Measurements from ENCODE around the gene PPDPF. TPM values are rescaled to one million over a fixed set of nuclear protein-coding genes. Genes with fewer than 3 reads are reported as not detected.

PPDPF gene, protein sequence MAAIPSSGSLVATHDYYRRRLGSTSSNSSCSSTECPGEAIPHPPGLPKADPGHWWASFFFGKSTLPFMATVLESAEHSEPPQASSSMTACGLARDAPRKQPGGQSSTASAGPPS
- total RNA-seq (100 to 1,000 TPM in 1 of 2 donors, 10 to 100 TPM in 1; 36.9 to 545 TPM), polyA plus RNA-seq (100 to 1,000 TPM; 409 to 540 TPM)
- long read RNA-seq, donor 1, transcript PPDPF-202 (4 exons, 868 nt): major isoform, 274 of 343 reads
- long read RNA-seq, donor 1, transcript PPDPF-203 (2 exons, 373 nt): minor isoform, 5 of 343 reads
- long read RNA-seq, donor 1, partial matches to known transcripts: 56 of 343 reads
- long read RNA-seq, donor 1, other reads (novel, unspliced or antisense): 0 of 343 reads
- long read RNA-seq, donor 2, transcript PPDPF-202 (4 exons, 868 nt): major isoform, 143 of 165 reads
- long read RNA-seq, donor 2, partial matches to known transcripts: 17 of 165 reads
- long read RNA-seq, donor 2, other reads (novel, unspliced or antisense): 0 of 165 reads
- long read RNA-seq, donor 3, transcript PPDPF-201 (3 exons, 627 nt): minor isoform, 7 of 287 reads
- long read RNA-seq, donor 3, transcript PPDPF-202 (4 exons, 868 nt): major isoform, 235 of 287 reads
- long read RNA-seq, donor 3, partial matches to known transcripts: 32 of 287 reads
- long read RNA-seq, donor 3, other reads (novel, unspliced or antisense): 7 of 287 reads
- long read RNA-seq, donor 4, transcript PPDPF-201 (3 exons, 627 nt): minor isoform, 6 of 177 reads
- long read RNA-seq, donor 4, transcript PPDPF-202 (4 exons, 868 nt): major isoform, 139 of 177 reads
- long read RNA-seq, donor 4, partial matches to known transcripts: 23 of 177 reads
- long read RNA-seq, donor 4, other reads (novel, unspliced or antisense): 7 of 177 reads
- long read RNA-seq, donor 5, transcript PPDPF-202 (4 exons, 868 nt): major isoform, 344 of 465 reads
- long read RNA-seq, donor 5, transcript PPDPF-203 (2 exons, 373 nt): minor isoform, 15 of 465 reads
- long read RNA-seq, donor 5, transcript PPDPF-201 (3 exons, 627 nt): minor isoform, 11 of 465 reads
- long read RNA-seq, donor 5, partial matches to known transcripts: 74 of 465 reads
- long read RNA-seq, donor 5, other reads (novel, unspliced or antisense): 18 of 465 reads

DNA sequence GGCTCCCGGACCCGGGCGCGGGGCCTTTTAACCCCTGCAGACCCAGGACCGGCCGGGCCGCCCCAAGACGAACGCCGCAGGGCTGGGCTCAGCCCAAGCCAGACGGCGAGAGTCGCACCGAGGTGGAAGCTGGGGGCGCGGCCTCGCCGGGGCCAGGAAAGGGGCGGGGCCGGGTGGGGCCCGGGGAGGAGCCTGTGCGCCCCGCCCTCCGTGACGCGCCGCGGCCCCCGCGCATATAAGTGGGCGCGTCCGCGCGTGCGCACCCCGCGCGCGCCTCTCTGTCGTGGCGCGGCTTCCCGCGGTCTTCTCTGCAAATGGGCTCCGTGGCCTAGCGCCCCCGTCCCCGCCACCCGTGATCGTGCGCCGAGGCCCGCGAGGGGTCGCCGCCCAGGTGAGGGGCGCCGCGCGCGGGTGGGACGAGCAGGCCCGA, at the start of gene PPDPF:
Gene PPDPF, plus strand, starts transcription at position 262 of the 430 bp plus-strand sequence. CDS start 544 bp downstream, outside the sequence.
- peak within 1 kb of the TSS; percentile 90 for H3K4me3 ChIP-seq
- peaks cover 0 to 5% (median 0%) of the 10 kb centered on the region in 4 donors for H3K9me3 ChIP-seq (ENCODE audit: control insufficient read depth in 4 of 4, insufficient read depth in 3 of 4, low read length in 3 of 4)
- peak within 1 kb of the TSS; percentile 37 to 46 for H3K9ac ChIP-seq (ENCODE audit: insufficient read depth in 1 of 2, low read length in 2 of 2)
- ATAC-seq (ENCODE audit: insufficient read depth, low FRiP score) (peak; percentile 93), DNase-seq (peak; percentile 90 to 93 (median 92))
- H3K27ac ChIP-seq (ENCODE audit: low read depth in 1 of 2, low read length in 1 of 2): peak within 1 kb of the TSS; percentile 95
- H3K4me1 ChIP-seq (ENCODE audit: control insufficient read depth in 5 of 5, insufficient read depth in 5 of 5, low read length in 5 of 5): peaks cover 0 to 24% (median 7%) of the 10 kb centered on the region in 5 donors
- no peak for TF ChIP-seq CTCF (IDR thresholded peaks at IDR 0.05; ENCODE audit: control extremely low read depth, extremely low read depth)
- H3K27me3 ChIP-seq (ENCODE audit: control insufficient read depth in 3 of 3, insufficient read depth in 3 of 3, low read length in 2 of 3): no peaks in the 10 kb centered on the region
- H3K36me3 ChIP-seq (ENCODE audit: control insufficient read depth in 4 of 4, insufficient read depth in 4 of 4, low read length in 4 of 4): peaks cover 0 to 22% (median 14%) of the 10 kb centered on the region in 4 donors
- WGBS, 2 donors: 0 to 1% methylated on average over 29 to 64 of the region's 64 CpGs

- WGBS, 2 donors: 11 to 19% methylated on average over 32 to 46 of the region's 46 CpGs
- ATAC-seq (ENCODE audit: insufficient read depth, low FRiP score) (no peak), DNase-seq (peak in 2 of 3 donors; percentile 15 to 21)
- peaks cover 0 to 14% (median 0%) of the 10 kb centered on the region in 5 donors for H3K4me1 ChIP-seq (ENCODE audit: control insufficient read depth in 5 of 5, insufficient read depth in 5 of 5, low read length in 5 of 5)
- no peak overlapping the region for H3K4me3 ChIP-seq
- H3K27me3 ChIP-seq (ENCODE audit: control insufficient read depth in 3 of 3, insufficient read depth in 3 of 3, low read length in 2 of 3): peaks cover 27 to 43% (median 30%) of the 10 kb centered on the region in 3 donors
- H3K9ac ChIP-seq (ENCODE audit: insufficient read depth in 1 of 2, low read length in 2 of 2): no peak overlapping the region
- H3K9me3 ChIP-seq (ENCODE audit: control insufficient read depth in 4 of 4, insufficient read depth in 3 of 4, low read length in 3 of 4): peaks cover 0 to 7% (median 0%) of the 10 kb centered on the region in 4 donors
- H3K36me3 ChIP-seq (ENCODE audit: control insufficient read depth in 4 of 4, insufficient read depth in 4 of 4, low read length in 4 of 4): no peaks in the 10 kb centered on the region
- no peak for TF ChIP-seq CTCF (IDR thresholded peaks at IDR 0.05; ENCODE audit: control extremely low read depth, extremely low read depth)
- H3K27ac ChIP-seq (ENCODE audit: low read depth in 1 of 2, low read length in 1 of 2): no peak overlapping the region
Measured at GRCh38 chr20:63471002-63471716, 49.4 kb upstream of the PPDPF start.

- H3K27me3 ChIP-seq (ENCODE audit: control insufficient read depth in 3 of 3, insufficient read depth in 3 of 3, low read length in 2 of 3): peaks cover 27 to 41% (median 30%) of the 10 kb centered on the region in 3 donors
- ATAC-seq (ENCODE audit: insufficient read depth, low FRiP score): no peak
- WGBS, 2 donors: 2 to 3% methylated on average over 10 to 27 of the region's 27 CpGs
Measured at GRCh38 chr20:63471717-63471980, 48.9 kb upstream of the PPDPF start.

More at GRCh38 chr20:63471717-63471980, 48.9 kb upstream of the PPDPF start:
- H3K4me1 ChIP-seq (ENCODE audit: control insufficient read depth in 5 of 5, insufficient read depth in 5 of 5, low read length in 5 of 5): peaks cover 0 to 14% (median 0%) of the 10 kb centered on the region in 5 donors
- no peaks in the 10 kb centered on the region for H3K36me3 ChIP-seq (ENCODE audit: control insufficient read depth in 4 of 4, insufficient read depth in 4 of 4, low read length in 4 of 4)
- DNase-seq: no peak
- H3K9ac ChIP-seq (ENCODE audit: insufficient read depth in 1 of 2, low read length in 2 of 2): no peak overlapping the region
- H3K27ac ChIP-seq (ENCODE audit: low read depth in 1 of 2, low read length in 1 of 2): no peak overlapping the region
- H3K4me3 ChIP-seq: no peak overlapping the region
- peaks cover 0 to 7% (median 0%) of the 10 kb centered on the region in 4 donors for H3K9me3 ChIP-seq (ENCODE audit: control insufficient read depth in 4 of 4, insufficient read depth in 3 of 4, low read length in 3 of 4)
- no peak for TF ChIP-seq CTCF (IDR thresholded peaks at IDR 0.05; ENCODE audit: control extremely low read depth, extremely low read depth)

All from lung (tissue), 16 donors.